Neural cell (in vitro differentiated cells): ENCODE results near the gene RMRP. TPM values are rescaled to one million over a fixed set of nuclear protein-coding genes. Genes with fewer than 3 reads are reported as not detected.

ENCODE experiments used
- H2AFZ ChIP-seq: fragments of 200-600, 300-800 bp; sonication (generic), shearing (Covaris generic); 2 replicates; pipeline ENCODE4 v1.6.0; 2014; ENCODE audit warnings: low read depth, mild to moderate bottlenecking, antibody characterized with exemption, low read length, moderate library complexity
- H3F3A ChIP-seq: fragments of 200-600 bp; shearing (Covaris generic); 2 replicates; pipeline ENCODE4 v1.6.1; 2016; ENCODE audit warnings: mild to moderate bottlenecking, moderate library complexity, mixed read lengths, antibody characterized with exemption, low read length; ENCODE audit not compliant: insufficient read depth, poor library complexity, severe bottlenecking
- H3K27ac ChIP-seq: fragments of 200-600, 300-800 bp; sonication (generic), shearing (Covaris generic); 2 replicates; pipeline ENCODE4 v1.5.1; 2014; ENCODE audit warnings: mild to moderate bottlenecking, low read length, moderate library complexity
- H3K27me3 ChIP-seq: fragments of 300-800, 200-600 bp; sonication (generic), shearing (Covaris generic); 2 replicates; pipeline ENCODE4 v1.6.0; 2014; ENCODE audit warnings: mild to moderate bottlenecking, low read depth, low read length, moderate library complexity; ENCODE audit not compliant: insufficient read depth
- H3K36me3 ChIP-seq: fragments of 300-800, 200-600 bp; sonication (generic), shearing (Covaris generic); 2 replicates; pipeline ENCODE4 v1.5.1; 2014; ENCODE audit warnings: mild to moderate bottlenecking, antibody characterized with exemption, low read length, moderate library complexity; ENCODE audit not compliant: insufficient read depth
- H3K4me2 ChIP-seq: fragments of 300-800, 200-600 bp; sonication (generic), shearing (Covaris generic); 2 replicates; pipeline ENCODE4 v1.6.0; 2014; ENCODE audit warnings: mild to moderate bottlenecking, low read length
- H3K4me3 ChIP-seq: fragments of 300-800, 200-600 bp; sonication (generic), shearing (Covaris generic); 2 replicates; pipeline ENCODE4 v1.5.1; 2014; ENCODE audit warnings: mild to moderate bottlenecking, low read length, moderate library complexity
- H3K79me2 ChIP-seq: fragments of 200-600 bp; shearing (Covaris generic); replicated peaks from 2 replicates; pipeline ENCODE4 v1.6.0; 2014; ENCODE audit warnings: mild to moderate bottlenecking, low read length, moderate library complexity; ENCODE audit not compliant: insufficient read depth
- H3K9ac ChIP-seq: fragments of 300-800, 200-600 bp; sonication (generic), shearing (Covaris generic); 2 replicates; pipeline ENCODE4 v1.6.1; 2016; ENCODE audit warnings: mild to moderate bottlenecking, low read length, mixed read lengths
- H3K9me2 ChIP-seq: fragments of 200-600 bp; shearing (Covaris generic); 2 replicates; pipeline ENCODE4 v1.6.1; 2016; ENCODE audit warnings: mild to moderate bottlenecking, low read length, mixed read lengths; ENCODE audit not compliant: insufficient read depth
- H3K9me3 ChIP-seq: fragments of 200-600, 300-800 bp; sonication (generic), shearing (Covaris generic); 2 replicates; pipeline ENCODE4 v1.6.1; 2016; ENCODE audit warnings: mild to moderate bottlenecking, mixed run types, low read length, moderate library complexity, mixed read lengths
- H4K20me1 ChIP-seq: fragments of 200-600 bp; shearing (Covaris generic); 2 replicates; pipeline ENCODE4 v1.6.1; 2016; ENCODE audit warnings: mild to moderate bottlenecking, mixed run types; ENCODE audit not compliant: insufficient read depth
- EP300 ChIP-seq: fragments of 450-650 bp; conservative IDR thresholded peaks from 2 replicates; pipeline ENCODE4 v1.6.1; 2014; ENCODE audit warnings: antibody characterized with exemption, mild to moderate bottlenecking, moderate library complexity; ENCODE audit not compliant: poor library complexity, severe bottlenecking
- MXI1 ChIP-seq: fragments of 450-650 bp; conservative IDR thresholded peaks from 2 replicates; pipeline ENCODE4 v1.6.1; 2014; ENCODE audit warnings: antibody characterized with exemption, mild to moderate bottlenecking; ENCODE audit not compliant: poor library complexity, severe bottlenecking
- POLR2AphosphoS5 ChIP-seq: IDR thresholded peaks from 2 replicates; pipeline ENCODE4 v1.6.1; 2012
- RAD21 ChIP-seq: fragments of 450-650 bp; conservative IDR thresholded peaks from 2 replicates; pipeline ENCODE4 v1.6.1; 2014; ENCODE audit warnings: antibody characterized with exemption, mild to moderate bottlenecking, moderate library complexity
- SMC3 ChIP-seq: fragments of 450-650 bp; conservative IDR thresholded peaks from 2 replicates; pipeline ENCODE4 v1.6.1; 2014; ENCODE audit warnings: antibody characterized with exemption, mild to moderate bottlenecking, moderate library complexity; ENCODE audit not compliant: poor library complexity
- TAF1 ChIP-seq: IDR thresholded peaks from 2 replicates; pipeline ENCODE4 v1.6.1; 2012; ENCODE audit warnings: low read depth
- polyA plus RNA-seq: library from polyadenylated mRNA; depleted of rRNA; stranded (reverse); fragments of >200 nt; gene quantifications from 2 replicates; pipeline ENCODE4 v1.2.3, GENCODE V29; 2014
- TF ChIP-seq, protein P1 (sequence below): IDR thresholded peaks from 2 replicates; pipeline ENCODE4 v1.6.1; 2012; ENCODE audit warnings: borderline replicate concordance
- TF ChIP-seq, protein P2 (sequence below): fragments of 450-650 bp; IDR thresholded peaks from 2 replicates; pipeline ENCODE4 v1.5.1; 2014; ENCODE audit warnings: antibody characterized with exemption, mild to moderate bottlenecking, moderate library complexity; ENCODE audit not compliant: poor library complexity, severe bottlenecking

RMRP gene
- polyA plus RNA-seq, 1 donor from 2014 or later: not detected

DNA sequence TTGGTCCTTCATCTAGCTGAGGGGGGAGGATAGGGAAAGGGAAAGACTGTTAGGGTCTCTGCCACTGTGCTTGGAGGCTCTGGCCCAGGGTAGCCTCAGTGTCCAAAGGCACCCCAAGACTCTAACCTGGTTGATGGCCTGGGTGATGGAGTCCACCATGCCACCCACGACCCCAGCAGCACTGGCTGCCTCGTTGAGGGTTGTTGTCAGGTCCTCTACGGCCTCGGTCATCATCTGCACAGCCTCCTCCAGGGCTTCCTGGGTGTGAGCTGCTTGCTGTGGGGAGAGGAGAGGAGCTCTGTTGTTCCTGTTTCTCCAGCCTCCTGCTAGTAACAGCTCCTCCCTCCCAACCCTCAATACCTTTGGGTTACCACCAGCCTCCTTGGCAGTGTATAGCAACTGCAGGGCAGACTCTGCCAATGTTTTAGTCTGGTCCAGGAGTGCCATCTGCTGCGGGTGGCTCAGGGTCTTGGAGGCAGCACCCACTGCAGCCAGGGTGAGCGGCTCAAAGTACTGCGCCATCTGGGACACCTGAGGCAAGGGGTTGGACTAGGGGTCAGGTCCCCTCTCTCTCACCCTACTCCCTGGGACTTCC lies 48.1 kb upstream of the RMRP start:
- H3K27me3 ChIP-seq: no peaks in the 10 kb centered on the region
- H4K20me1 ChIP-seq: no peaks in the 10 kb centered on the region
- H3K9ac ChIP-seq: no peak overlapping the region
- no peak overlapping the region for H3K4me3 ChIP-seq
- H3K36me3 ChIP-seq: peaks cover 9% of the 10 kb centered on the region
- no peaks in the 10 kb centered on the region for H3F3A ChIP-seq
- no peaks in the 10 kb centered on the region for H3K9me2 ChIP-seq
- no peaks in the 10 kb centered on the region for H3K9me3 ChIP-seq
- no peak overlapping the region for H2AFZ ChIP-seq
- H3K79me2 ChIP-seq: no peaks in the 10 kb centered on the region
- no peak overlapping the region for H3K27ac ChIP-seq
- TF ChIP-seq RAD21 (no peak), TAF1 (no peak), EP300 (no peak), MXI1 (no peak), POLR2AphosphoS5 (no peak)
- TF ChIP-seq, protein P1, sequence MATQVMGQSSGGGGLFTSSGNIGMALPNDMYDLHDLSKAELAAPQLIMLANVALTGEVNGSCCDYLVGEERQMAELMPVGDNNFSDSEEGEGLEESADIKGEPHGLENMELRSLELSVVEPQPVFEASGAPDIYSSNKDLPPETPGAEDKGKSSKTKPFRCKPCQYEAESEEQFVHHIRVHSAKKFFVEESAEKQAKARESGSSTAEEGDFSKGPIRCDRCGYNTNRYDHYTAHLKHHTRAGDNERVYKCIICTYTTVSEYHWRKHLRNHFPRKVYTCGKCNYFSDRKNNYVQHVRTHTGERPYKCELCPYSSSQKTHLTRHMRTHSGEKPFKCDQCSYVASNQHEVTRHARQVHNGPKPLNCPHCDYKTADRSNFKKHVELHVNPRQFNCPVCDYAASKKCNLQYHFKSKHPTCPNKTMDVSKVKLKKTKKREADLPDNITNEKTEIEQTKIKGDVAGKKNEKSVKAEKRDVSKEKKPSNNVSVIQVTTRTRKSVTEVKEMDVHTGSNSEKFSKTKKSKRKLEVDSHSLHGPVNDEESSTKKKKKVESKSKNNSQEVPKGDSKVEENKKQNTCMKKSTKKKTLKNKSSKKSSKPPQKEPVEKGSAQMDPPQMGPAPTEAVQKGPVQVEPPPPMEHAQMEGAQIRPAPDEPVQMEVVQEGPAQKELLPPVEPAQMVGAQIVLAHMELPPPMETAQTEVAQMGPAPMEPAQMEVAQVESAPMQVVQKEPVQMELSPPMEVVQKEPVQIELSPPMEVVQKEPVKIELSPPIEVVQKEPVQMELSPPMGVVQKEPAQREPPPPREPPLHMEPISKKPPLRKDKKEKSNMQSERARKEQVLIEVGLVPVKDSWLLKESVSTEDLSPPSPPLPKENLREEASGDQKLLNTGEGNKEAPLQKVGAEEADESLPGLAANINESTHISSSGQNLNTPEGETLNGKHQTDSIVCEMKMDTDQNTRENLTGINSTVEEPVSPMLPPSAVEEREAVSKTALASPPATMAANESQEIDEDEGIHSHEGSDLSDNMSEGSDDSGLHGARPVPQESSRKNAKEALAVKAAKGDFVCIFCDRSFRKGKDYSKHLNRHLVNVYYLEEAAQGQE: no peak
- TF ChIP-seq, protein P2, sequence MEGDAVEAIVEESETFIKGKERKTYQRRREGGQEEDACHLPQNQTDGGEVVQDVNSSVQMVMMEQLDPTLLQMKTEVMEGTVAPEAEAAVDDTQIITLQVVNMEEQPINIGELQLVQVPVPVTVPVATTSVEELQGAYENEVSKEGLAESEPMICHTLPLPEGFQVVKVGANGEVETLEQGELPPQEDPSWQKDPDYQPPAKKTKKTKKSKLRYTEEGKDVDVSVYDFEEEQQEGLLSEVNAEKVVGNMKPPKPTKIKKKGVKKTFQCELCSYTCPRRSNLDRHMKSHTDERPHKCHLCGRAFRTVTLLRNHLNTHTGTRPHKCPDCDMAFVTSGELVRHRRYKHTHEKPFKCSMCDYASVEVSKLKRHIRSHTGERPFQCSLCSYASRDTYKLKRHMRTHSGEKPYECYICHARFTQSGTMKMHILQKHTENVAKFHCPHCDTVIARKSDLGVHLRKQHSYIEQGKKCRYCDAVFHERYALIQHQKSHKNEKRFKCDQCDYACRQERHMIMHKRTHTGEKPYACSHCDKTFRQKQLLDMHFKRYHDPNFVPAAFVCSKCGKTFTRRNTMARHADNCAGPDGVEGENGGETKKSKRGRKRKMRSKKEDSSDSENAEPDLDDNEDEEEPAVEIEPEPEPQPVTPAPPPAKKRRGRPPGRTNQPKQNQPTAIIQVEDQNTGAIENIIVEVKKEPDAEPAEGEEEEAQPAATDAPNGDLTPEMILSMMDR: no peak
- H3K4me2 ChIP-seq: no peak overlapping the region

DNA sequence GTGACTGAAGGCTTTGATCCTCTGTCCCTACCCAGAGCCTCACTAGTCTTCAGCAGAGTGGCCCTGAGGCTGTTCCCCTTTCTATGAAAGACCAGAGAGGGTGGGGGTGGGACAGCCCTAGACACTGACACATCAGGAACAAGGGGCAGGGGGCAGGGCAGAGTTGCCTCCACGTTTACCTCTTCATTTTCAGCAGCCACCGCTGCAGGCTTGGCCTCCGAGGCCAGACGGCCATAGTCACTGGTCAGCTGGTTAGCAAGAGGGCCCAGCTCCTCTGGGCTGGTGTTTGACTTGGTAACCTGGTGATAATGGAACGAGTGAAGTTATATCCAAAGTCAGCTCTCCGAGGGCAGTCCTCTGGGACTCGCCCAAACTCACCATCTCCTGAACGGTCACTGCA lies 47.6 kb upstream of the RMRP start:
- no peak overlapping the region for H3K27ac ChIP-seq
- no peak overlapping the region for H3K4me3 ChIP-seq
- peaks cover 5% of the 10 kb centered on the region for H3K36me3 ChIP-seq
- H4K20me1 ChIP-seq: no peaks in the 10 kb centered on the region
- H3K4me2 ChIP-seq: no peak overlapping the region
- H3K9me3 ChIP-seq: no peaks in the 10 kb centered on the region
- H3F3A ChIP-seq: no peaks in the 10 kb centered on the region
- no peaks in the 10 kb centered on the region for H3K79me2 ChIP-seq
- H2AFZ ChIP-seq: no peak overlapping the region
- H3K9ac ChIP-seq: no peak overlapping the region
- H3K27me3 ChIP-seq: no peaks in the 10 kb centered on the region
- TF ChIP-seq SMC3: no peak
- TF ChIP-seq, protein P1: no peak
- TF ChIP-seq TAF1: no peak
- TF ChIP-seq POLR2AphosphoS5: no peak
- TF ChIP-seq RAD21: no peak
- TF ChIP-seq MXI1: no peak
- no peak for TF ChIP-seq EP300
- TF ChIP-seq, protein P2: no peak
- no peaks in the 10 kb centered on the region for H3K9me2 ChIP-seq
